Measurements from ENCODE around the gene TUBA8. TPM values are rescaled to one million over a fixed set of nuclear protein-coding genes. Genes with fewer than 3 reads are reported as not detected.

TUBA8 gene
- total and polyA plus RNA-seq, 3 donors from 2014 or later = 17.2 to 66.6 (median 60.5) TPM

DNA sequence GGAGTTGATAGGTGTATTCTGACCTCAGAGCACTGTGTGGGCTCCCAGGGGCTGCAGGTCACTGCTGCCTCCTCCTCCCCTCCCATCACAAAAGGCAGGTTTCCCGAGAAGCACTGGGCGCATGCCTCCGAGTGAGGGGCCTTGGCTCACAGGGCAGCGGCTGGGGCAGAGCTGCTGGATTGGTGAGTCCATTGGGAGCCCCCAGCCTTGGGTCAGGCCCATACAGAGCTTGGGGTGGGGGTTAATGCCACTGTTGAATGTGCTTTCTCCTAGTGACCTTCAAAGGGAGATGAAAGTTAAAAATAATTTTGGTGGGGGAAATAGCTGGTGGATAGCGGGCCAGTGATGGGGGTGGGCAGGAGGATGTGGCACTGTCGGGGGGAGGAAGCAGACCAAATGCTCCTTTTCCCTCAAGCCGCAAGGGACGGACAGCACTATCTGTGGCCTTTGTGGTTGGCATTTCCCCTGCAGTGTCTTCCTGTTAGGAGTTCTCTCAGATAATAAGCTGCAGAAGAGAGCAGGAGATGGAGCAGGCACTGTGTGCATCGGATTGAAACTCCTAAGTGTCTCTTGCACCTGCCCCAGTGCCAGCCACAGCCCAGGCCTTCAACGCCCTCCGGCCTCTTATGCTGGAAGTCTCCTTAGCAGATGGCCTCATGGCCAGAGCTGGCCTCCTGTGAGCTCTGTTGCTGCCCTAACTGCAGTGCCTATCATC lies 3.2 kb downstream of the TUBA8 start:
- H3K27ac ChIP-seq = no peak overlapping the region
- H3K27me3 ChIP-seq = no peaks in the 10 kb centered on the region
- intact Hi-C loops (cut with DNase I; ENCODE audit: low total_unique reads) = no loop called here
- H3K9me3 ChIP-seq = no peaks in the 10 kb centered on the region
- DNase-seq = no peak
- H3K4me3 ChIP-seq = no peak overlapping the region
- H3K36me3 ChIP-seq (ENCODE audit: low read depth, missing control alignments) = no peaks in the 10 kb centered on the region
- 83 to 92% methylated on average over 10 to 11 of the region's 11 CpGs for WGBS, 2 donors
- H3K4me1 ChIP-seq = peaks cover 12% of the 10 kb centered on the region
- TF ChIP-seq POLR2A (IDR thresholded peaks at IDR 0.05) = no peak
- TF ChIP-seq, protein P1, sequence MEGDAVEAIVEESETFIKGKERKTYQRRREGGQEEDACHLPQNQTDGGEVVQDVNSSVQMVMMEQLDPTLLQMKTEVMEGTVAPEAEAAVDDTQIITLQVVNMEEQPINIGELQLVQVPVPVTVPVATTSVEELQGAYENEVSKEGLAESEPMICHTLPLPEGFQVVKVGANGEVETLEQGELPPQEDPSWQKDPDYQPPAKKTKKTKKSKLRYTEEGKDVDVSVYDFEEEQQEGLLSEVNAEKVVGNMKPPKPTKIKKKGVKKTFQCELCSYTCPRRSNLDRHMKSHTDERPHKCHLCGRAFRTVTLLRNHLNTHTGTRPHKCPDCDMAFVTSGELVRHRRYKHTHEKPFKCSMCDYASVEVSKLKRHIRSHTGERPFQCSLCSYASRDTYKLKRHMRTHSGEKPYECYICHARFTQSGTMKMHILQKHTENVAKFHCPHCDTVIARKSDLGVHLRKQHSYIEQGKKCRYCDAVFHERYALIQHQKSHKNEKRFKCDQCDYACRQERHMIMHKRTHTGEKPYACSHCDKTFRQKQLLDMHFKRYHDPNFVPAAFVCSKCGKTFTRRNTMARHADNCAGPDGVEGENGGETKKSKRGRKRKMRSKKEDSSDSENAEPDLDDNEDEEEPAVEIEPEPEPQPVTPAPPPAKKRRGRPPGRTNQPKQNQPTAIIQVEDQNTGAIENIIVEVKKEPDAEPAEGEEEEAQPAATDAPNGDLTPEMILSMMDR (IDR thresholded peaks at IDR 0.05) = no peak

DNA sequence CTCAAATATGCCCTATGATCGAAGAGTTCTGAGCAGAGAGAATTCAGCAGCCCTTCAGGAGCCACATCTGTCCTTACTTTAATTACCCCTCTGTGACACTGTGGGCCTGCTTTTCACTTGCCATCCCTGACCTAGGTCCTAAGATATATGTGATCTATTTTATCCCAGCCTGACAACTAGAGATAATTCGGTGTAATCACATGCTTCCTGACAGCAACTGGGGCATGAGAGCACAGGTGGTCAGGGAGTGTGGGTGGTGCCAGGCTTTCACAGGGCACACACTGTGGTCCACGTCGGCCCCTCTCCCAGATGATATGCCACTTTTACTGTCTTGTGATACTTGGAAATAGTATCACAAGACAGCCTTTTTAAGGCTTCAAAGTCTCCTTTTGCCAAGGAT lies 3.9 kb downstream of the TUBA8 start:
- Histone ChIP-seq H3K4me3 (no peak overlapping the region), H3K27ac (no peak overlapping the region), H3K4me1 (peaks cover 12% of the 10 kb centered on the region), H3K36me3 (ENCODE audit: low read depth, missing control alignments) (no peaks in the 10 kb centered on the region), H3K9me3 (no peaks in the 10 kb centered on the region), H3K27me3 (no peaks in the 10 kb centered on the region)
- no peak for DNase-seq
- TF ChIP-seq, protein P1 (IDR thresholded peaks at IDR 0.05) = no peak
- no peak for TF ChIP-seq POLR2A (IDR thresholded peaks at IDR 0.05)
- intact Hi-C loops (cut with DNase I; ENCODE audit: low total_unique reads) = no loop called here
- 46 to 62% methylated on average over 4 of the region's 4 CpGs for whole genome bisulfite sequencing, 2 donors

DNA sequence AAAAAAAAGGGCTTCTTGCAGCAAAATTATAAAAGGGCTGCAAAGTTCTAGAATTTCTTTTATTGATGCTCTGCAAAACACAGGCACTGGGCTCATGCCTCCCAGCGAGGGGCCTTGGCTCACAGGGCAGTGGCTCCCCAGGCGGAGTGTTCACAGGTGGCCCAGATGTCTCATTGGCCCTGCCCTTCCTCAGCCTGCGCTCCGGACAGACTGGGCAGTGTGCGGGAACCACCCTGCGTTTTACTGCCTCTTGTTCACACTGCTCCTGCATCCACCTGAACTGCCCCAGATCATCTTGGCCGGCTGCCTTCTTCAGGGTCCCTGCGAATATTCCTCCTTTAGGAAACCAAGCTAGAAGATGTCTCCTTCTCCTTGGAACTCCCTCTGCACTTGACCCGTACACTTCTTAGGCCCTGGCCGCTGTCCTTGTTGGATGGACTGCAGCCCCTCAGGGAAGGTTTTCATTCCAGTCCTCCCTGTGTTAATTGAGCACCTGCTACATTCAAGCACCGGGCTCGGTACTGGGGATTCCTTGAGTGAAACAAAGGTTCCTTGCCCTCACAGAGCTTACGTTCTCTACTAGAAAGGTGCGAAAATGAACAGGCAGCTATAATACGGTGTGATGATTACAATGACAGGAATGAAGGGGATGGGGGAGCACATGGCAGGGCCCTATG lies 4.5 kb downstream of the TUBA8 start:
- intact Hi-C loops (cut with DNase I; ENCODE audit: low total_unique reads) = no loop called here
- Histone ChIP-seq H3K4me3 (no peak overlapping the region), H3K36me3 (ENCODE audit: low read depth, missing control alignments) (no peaks in the 10 kb centered on the region), H3K27me3 (no peaks in the 10 kb centered on the region), H3K27ac (no peak overlapping the region), H3K9me3 (no peaks in the 10 kb centered on the region), H3K4me1 (peaks cover 8% of the 10 kb centered on the region)
- 91 to 95% methylated on average over 15 of the region's 15 CpGs for WGBS, 2 donors
- no peak for DNase-seq
- TF ChIP-seq, protein P1 (IDR thresholded peaks at IDR 0.05) = no peak
- no peak for TF ChIP-seq POLR2A (IDR thresholded peaks at IDR 0.05)

DNA sequence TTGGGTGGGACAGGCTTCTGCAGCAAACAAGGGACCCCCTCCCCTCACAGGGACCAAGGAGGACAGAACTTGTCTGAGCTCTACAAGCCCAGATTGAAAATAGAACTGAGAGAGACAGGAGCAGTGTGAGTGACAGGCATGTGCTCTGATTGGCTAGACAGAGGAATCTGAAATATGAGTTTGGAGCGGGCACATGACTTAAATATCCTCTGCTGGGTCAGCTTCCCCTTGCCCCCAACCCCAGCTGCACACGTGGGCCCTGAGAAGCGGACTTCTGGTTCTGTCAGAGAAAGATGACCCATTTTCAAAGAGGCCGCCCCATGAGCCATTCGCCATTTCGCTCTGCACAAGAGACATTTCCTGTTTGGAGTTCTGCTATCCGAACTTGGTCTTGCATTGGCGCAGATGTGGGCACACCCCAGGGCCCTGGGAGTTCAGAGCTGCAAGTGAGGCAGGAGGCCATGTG lies 5.3 kb downstream of the TUBA8 start:
- no peak overlapping the region for H3K4me3 ChIP-seq
- TF ChIP-seq, protein P1 (IDR thresholded peaks at IDR 0.05) = no peak
- TF ChIP-seq POLR2A (IDR thresholded peaks at IDR 0.05) = no peak
- peaks cover 1% of the 10 kb centered on the region for H3K4me1 ChIP-seq
- intact Hi-C loops (cut with DNase I; ENCODE audit: low total_unique reads) = no loop called here
- H3K9me3 ChIP-seq = no peaks in the 10 kb centered on the region
- 91 to 95% methylated on average over 5 to 8 of the region's 8 CpGs for WGBS, 2 donors
- H3K36me3 ChIP-seq (ENCODE audit: low read depth, missing control alignments) = no peaks in the 10 kb centered on the region
- no peak overlapping the region for H3K27ac ChIP-seq
- no peak for DNase-seq
- H3K27me3 ChIP-seq = no peaks in the 10 kb centered on the region

Data from testis (tissue), 3 donors.